ENCODE data around the gene NFIL3.

Gene NFIL3

DNA sequence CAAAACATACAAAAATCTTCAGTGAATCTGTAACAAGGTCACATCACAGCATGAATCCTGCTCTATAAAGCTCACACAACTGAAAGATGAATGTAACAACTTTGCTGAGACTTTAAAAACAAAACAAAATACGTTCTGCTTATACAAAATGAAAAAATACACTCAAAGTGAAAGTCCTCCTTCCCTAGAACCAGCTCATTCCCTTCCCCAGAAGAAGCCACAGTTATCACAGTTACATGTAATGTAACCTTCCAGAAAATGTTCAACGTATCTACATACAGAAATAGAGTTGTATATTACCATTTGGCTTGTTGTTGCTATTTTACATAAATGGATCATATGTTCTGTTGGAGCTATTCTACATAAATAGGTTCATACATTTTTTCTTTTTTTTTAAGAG is 64.5 kb downstream of the NFIL3 start:
- TF ChIP-seq CTCF (conservative IDR thresholded peaks at IDR 0.05; ENCODE audit: low read depth, low read length): no peak
- no peak overlapping the region for H3K4me3 ChIP-seq (ENCODE audit: low read length)
- no peak for DNase-seq (ENCODE audit: low read depth)

Measured in retinal pigment epithelial cell (primary cell).